ENCODE results near the gene SLC25A19. TPM values are rescaled to one million over a fixed set of nuclear protein-coding genes. Genes with fewer than 3 reads are reported as not detected.
A peak's percentile ranks its signal among the peaks of the same experiment; 100 is the strongest.

The SLC25A19 gene
- total RNA-seq: 4.9 TPM

- peak; percentile 99 for DNase-seq
Observed at GRCh38 chr17:75289115-75289831, at the start of gene SLC25A19. Gene SLC25A19, minus strand, starts transcription at chr17:75289433. Its CDS starts 2,669 bp downstream, at chr17:75286764.

- DNase-seq: no peak
Observed at GRCh38 chr17:75338335-75338734, 49.1 kb upstream of the SLC25A19 start.

DNA sequence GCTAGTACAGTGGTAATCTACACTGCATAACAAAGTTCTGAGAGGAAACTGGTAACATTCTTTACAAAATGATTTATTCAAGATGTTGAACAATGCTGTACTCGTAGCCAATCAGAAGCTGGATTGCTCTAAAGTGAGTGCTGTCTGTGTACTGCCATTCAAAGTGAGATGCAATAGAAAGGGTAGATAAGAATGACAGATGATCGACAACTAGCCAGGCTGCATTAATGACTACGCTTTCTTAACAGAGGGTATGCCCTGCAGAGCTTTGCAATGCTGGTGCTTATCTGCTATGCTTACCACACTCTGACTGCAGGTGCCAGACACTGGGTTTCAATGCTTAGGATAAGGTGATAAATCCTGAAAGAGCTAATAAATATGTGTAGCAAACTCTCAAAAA lies 46.1 kb upstream of the SLC25A19 start:
- DNase-seq: no peak

DNA sequence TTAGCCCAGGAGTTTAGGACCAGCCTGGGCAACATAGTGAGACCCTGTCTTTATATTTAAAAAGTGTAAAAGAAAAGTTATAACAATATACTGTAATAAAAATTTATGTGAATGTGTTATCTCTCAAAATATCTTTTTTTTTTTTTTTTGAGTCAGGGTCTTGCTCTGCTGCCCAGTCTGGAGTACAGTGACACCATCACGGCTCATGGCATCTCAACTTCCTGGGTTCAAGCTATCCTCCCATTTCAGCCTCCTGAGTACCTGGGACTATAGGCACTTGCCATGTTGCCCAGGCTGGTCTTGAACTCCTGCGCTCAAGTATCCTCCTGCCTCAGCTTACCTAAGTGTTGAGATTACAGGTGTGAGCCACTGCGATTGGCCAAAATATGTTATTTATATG lies 45.5 kb upstream of the SLC25A19 start:
- no peak for DNase-seq

DNA sequence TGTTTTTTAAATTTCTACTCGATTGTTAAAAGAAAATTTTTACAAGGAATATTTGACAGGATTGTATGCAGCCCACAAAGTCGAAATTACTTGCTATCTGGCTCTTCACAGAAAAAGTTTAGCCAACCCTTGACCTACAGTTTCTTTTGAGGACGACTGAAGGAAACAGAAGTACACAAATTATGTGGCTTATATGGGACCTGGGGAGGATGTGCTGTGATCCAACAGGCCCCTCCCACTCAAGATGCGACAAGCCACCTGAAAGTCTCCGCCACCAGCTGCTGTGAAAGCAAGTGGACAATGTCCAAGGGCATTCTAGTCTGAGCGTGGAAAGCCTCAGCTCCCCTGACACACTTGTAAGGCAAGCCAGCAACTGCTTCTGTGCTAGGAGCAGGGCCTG lies 42.4 kb upstream of the SLC25A19 start:
- DNase-seq: no peak

GRCh38 chr17:75327757-75328156 lies 38.5 kb upstream of the SLC25A19 start:
- DNase-seq: no peak

- DNase-seq: no peak
Observed at GRCh38 chr17:75326226-75326848, 37.1 kb upstream of the SLC25A19 start.

DNA sequence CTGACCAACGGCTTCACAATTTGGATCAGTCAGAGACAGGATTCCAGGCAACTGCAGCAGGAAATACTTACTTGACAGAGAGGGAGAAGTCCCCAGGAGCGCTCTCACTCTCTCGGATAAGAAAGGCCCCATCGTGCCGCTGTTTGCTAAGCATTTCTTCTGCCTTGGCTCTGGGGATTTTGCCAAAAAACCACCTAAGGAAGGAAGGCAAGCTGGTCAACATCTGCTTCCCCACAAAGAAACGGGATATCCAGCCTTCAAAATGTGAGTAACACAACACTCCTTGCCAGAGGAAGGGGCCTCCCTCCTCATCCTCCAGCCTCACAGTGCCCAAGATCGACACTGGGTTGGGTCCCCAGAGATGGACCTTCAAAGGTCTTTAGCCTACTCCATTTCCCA lies 36.6 kb upstream of the SLC25A19 start:
- peak; percentile 26 for DNase-seq

GRCh38 chr17:75325348-75325747 lies 36.1 kb upstream of the SLC25A19 start:
- DNase-seq: no peak

DNA sequence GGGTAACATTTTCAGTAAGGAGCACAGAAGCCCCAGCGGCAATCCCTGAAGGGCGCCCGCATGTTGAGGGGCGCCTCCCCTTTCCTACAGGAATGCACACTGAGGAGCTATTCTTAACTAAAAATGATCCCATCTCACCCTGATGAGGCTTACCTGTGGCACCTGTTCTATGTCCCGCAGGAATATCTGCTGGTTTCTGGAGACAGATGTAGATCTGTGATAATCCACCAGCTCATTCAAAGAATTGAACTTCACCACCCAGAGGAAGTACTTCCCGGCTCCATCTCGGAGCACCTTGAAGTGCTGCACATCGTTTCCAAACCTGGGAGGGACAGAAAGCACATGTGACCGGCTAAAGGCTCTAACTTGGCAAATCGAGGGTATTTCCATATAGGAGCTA lies 32.3 kb upstream of the SLC25A19 start:
- no peak for DNase-seq

- DNase-seq: no peak
Observed at GRCh38 chr17:75319904-75320691, 30.9 kb upstream of the SLC25A19 start.

- DNase-seq: no peak
Observed at GRCh38 chr17:75318615-75319222, 29.5 kb upstream of the SLC25A19 start.

GRCh38 chr17:75318211-75318610 lies 29.0 kb upstream of the SLC25A19 start:
- no peak for DNase-seq

DNA sequence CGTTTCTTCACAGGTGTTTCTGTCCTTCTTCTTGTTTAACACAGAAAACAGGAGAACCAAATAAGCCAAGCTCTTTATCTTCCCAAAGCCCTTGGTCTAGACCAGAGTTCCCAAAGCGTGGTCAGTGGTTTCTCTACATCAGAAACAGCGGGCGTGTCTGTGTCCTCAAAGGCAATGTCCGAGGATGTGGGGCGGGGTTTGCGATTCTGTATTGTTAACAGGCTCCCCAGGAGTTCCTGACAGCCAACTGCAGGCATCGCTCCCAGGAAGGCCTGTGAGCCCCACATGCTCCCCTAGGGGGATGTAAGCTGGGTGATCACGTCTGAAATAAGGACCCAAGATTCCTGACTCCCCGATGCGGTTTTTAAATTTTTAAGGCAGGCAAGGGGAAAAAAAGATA lies 28.4 kb upstream of the SLC25A19 start:
- DNase-seq: no peak

GRCh38 chr17:75316253-75316652 lies 27.0 kb upstream of the SLC25A19 start:
- DNase-seq: no peak

DNA sequence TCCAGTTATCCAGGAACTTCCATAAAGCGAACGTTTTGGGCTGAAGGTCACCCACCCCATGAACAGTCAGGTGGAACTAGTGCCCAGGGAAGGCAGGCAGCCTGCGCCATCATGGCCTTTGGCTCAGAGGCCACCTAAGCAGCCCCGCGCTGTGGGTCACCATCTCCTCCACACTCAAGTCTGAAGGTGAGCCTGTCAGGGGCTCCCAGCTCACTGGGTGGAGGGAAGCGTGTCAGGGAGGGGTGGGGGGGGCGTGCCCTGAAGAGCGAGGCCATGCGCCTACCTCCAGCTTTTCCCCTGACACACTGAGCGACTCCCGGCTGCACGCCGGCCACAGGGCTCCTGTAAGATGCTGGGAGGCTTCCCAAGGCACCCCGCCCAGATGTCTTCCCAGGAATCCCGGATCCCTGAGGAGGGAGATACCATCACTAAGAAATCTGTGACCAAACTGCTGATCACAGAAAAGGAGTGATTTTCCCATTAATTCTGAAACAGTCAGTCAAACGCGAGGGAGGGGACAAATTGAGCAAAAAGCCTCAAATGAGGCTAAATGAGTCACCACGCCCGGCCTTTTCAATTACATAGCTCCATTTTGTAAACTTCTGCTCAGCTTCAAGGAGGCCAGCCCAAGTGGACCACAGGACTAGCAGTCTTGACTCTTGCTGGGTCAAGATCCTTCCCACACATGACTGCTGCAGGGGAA lies 26.5 kb upstream of the SLC25A19 start:
- DNase-seq: no peak

DNA sequence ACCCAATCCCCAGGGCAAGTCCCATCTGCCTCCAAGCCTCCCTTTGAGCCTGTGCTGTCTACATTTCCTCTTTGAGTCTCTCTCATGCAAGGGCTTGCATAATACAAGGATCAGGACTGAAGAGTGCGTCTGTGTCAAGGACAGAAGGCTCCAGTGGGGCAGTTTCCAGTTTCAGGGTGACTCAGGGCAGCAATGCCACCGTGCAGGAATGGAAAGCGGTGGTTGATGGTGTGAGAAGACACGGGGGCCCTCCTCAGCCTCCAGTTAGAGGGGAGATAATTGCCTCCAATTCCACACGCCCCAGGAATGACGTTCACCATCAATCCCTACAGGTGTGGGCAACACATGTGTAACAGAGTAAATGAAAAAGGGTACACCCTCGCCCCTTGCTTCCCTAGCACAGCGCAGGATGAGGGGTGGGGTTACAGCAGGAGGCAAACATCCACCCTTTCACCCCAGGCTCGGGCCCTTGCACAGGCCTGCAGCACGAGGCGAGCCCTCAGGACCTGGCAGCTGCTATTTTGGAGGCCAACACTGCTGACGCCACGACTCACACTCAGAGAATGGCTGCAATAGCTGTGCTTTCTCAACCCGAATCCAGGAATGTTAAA lies 24.8 kb upstream of the SLC25A19 start:
- no peak for DNase-seq

DNA sequence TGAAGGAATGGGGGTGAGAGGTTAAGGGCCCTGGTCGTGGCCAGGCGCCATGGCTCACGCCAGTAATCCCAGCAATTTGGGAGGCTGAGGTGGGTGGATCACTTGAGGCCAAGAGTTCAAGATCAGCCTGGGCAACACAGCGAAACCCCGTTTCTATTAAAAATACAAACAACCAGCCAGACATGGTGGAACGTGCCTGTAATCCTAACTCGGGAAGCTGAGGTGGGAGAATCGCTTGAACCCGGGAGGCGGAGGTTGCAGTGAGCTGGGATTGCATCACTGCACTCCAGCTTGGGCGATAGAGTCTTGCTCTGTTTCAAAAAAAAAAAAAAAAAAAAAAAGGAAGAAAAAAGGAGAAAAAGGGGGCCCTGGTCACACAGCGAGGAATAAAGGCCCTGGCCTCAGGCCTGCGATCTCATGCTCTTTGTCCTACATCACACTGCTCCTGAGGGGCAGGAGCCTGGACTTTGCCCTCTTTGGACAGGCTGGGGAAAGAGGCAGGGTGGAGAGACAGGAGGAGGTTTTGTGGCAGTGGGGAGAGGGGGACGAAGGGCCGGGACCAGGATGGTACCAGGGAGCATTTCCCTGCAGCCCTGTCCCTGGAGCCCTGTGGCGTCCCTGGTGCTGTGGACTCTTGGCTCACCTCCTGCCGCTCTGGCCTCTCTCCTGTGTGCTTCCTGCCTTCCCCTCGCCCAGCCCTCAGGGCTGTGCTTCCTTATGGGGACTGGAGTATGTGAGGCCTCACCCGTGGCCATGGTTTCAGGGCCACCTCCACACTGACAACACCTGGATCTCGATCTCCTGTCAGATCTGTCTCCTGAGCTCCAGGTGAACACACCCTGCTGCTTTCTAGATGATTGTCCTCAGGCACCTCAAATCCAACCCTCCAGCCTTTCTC lies 19.7 kb upstream of the SLC25A19 start:
- DNase-seq: no peak

DNA sequence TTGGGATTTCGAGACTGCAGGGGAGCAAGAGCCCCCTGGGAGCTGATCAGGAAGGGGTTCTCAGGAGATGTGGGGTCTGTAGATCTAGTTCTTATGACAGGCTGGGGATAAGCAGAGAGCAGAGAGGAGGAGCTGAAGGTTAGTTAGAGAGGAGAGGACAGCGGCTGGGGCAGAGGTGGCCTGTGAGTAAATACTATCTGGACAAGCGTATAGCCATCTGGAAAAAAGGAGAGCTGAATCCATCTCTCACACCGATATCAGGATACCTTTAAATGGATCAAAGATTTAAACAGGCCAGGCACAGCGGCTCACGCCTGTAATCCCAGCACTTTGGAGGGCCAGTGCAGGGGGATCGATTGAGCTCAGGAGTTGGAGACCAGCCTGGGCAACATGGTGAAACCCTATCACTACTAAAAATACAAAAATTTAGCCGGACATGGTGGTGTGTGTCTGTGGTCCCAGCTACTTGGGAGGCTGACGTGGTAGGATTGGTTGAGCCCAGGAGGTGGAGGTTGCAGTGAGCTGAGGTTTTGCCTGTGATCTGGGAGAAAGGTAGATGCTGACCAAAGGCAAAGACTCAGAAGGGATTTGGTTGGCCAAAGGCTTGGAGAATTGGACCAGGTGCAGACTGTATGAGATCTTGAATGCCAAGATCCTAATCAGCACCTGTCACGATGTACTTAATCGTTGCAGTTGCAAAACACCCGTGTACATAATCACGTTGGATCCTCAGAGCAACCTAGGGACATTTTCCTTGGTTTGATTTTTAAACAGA lies 18.9 kb upstream of the SLC25A19 start:
- no peak for DNase-seq

All from tongue (tissue), 2 donors.